Activated CD4-positive, alpha-beta T cell treated with anti-CD3 and anti-CD28 coated beads, Interleukin-2, amount 50 U/mL, for 48 hours (primary cell): Measurements from ENCODE around the gene LRMDA.
"Not testable (repeated sequence)": the region's sequence is repeated elsewhere in the genome, so short reads cannot be mapped to it uniquely, and the experiment has no call there.

Experiments used
- DNase-seq, 2 experiments: peaks; one replicate each; pipeline ENCODE4 v3.0.0-alpha.2; 2020

LRMDA gene

GRCh38 chr10:75616874-75617478 is 185.6 kb downstream of the LRMDA start:
- DNase-seq: no peak

- DNase-seq: no peak
These were observed 186.2 kb downstream of the LRMDA start for GRCh38 chr10:75617485-75618155.

- no peak for DNase-seq
These were observed 188.2 kb downstream of the LRMDA start for GRCh38 chr10:75619635-75620034.

GRCh38 chr10:75620356-75620755 is 188.9 kb downstream of the LRMDA start:
- no peak for DNase-seq

GRCh38 chr10:75621003-75621402 is 189.6 kb downstream of the LRMDA start:
- not testable (repeated sequence) for DNase-seq

GRCh38 chr10:75622503-75622902 is 191.1 kb downstream of the LRMDA start:
- no peak for DNase-seq

- DNase-seq: no peak
These were observed 192.1 kb downstream of the LRMDA start for GRCh38 chr10:75623310-75624093.

- no peak for DNase-seq
These were observed 193.2 kb downstream of the LRMDA start for GRCh38 chr10:75624638-75625037.

GRCh38 chr10:75630746-75631145 is 199.3 kb downstream of the LRMDA start:
- no peak for DNase-seq

GRCh38 chr10:75632805-75633462 is 201.5 kb downstream of the LRMDA start:
- DNase-seq: no peak

GRCh38 chr10:75633568-75633967 is 202.1 kb downstream of the LRMDA start:
- no peak for DNase-seq

- DNase-seq: no peak
These were observed 203.5 kb downstream of the LRMDA start for GRCh38 chr10:75634947-75635346.

GRCh38 chr10:75638752-75639151 is 207.3 kb downstream of the LRMDA start:
- DNase-seq: no peak

- no peak for DNase-seq
These were observed 208.3 kb downstream of the LRMDA start for GRCh38 chr10:75639736-75640135.

GRCh38 chr10:75640381-75640780 is 209.0 kb downstream of the LRMDA start:
- no peak for DNase-seq

GRCh38 chr10:75640803-75641202 is 209.4 kb downstream of the LRMDA start:
- no peak for DNase-seq

GRCh38 chr10:75643405-75643804 is 212.0 kb downstream of the LRMDA start:
- DNase-seq: no peak

- DNase-seq: no peak
These were observed 212.7 kb downstream of the LRMDA start for GRCh38 chr10:75643944-75644692.

GRCh38 chr10:75645704-75646103 is 214.3 kb downstream of the LRMDA start:
- no peak for DNase-seq

GRCh38 chr10:75646218-75646915 is 214.9 kb downstream of the LRMDA start:
- DNase-seq: no peak

GRCh38 chr10:75646916-75647315 is 215.5 kb downstream of the LRMDA start:
- no peak for DNase-seq

GRCh38 chr10:75647675-75648074 is 216.3 kb downstream of the LRMDA start:
- no peak for DNase-seq
